AG04449 (cell line): Measurements from ENCODE around the gene SEL1L.
"Not testable (repeated sequence)": the region's sequence is repeated elsewhere in the genome, so short reads cannot be mapped to it uniquely, and the experiment has no call there.

Experiments
- CTCF ChIA-PET: fragments of 350-600 bp; formaldehyde crosslinking; extraction: SDS; loops from one replicate; lab custom pipeline; 2021; ENCODE audit warnings: antibody characterized with exemption; lab: Yijun Ruan, JAX
- POLR2A ChIA-PET: fragments of 400-600, 350-600 bp; formaldehyde crosslinking; extraction: SDS; loops from one replicate; lab custom pipeline; 2020; ENCODE audit warnings: antibody characterized with exemption, inconsistent platforms; lab: Yijun Ruan, JAX
- DNase-seq: peaks from one replicate; pipeline ENCODE4 v3.0.0-alpha.2; 2010; ENCODE audit warnings: low read depth, low spot score
- H3K4me3 ChIP-seq: 2 replicates; pipeline ENCODE4 v1.5.1; 2011; ENCODE audit warnings: low read depth, mild to moderate bottlenecking, control low read depth, low read length
- TF ChIP-seq, protein P1 (sequence below): IDR thresholded peaks from one replicate; pipeline ENCODE4 v1.5.1; 2011; ENCODE audit warnings: mild to moderate bottlenecking, moderate library complexity, low read length, control low read depth, inconsistent platforms; ENCODE audit not compliant: insufficient read depth; ENCODE audit errors: missing control alignments

SEL1L gene

DNA sequence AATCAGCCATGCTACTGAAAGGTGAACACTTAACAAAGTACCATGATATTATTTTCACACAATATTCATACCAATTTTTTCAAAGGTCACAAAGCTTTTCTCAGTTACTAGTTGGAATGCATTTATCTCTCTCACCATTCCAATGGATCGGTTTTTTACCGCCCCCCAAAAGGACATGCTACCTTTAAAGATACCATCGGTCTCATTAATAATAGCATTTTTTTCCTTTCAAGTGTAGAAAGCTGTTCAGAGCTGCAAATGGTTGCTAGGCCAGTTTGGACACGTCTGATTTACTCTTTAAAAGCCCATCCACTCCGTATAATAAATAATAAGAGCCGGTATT, 98.6 kb downstream of the SEL1L start:
- TF ChIP-seq, protein P1, sequence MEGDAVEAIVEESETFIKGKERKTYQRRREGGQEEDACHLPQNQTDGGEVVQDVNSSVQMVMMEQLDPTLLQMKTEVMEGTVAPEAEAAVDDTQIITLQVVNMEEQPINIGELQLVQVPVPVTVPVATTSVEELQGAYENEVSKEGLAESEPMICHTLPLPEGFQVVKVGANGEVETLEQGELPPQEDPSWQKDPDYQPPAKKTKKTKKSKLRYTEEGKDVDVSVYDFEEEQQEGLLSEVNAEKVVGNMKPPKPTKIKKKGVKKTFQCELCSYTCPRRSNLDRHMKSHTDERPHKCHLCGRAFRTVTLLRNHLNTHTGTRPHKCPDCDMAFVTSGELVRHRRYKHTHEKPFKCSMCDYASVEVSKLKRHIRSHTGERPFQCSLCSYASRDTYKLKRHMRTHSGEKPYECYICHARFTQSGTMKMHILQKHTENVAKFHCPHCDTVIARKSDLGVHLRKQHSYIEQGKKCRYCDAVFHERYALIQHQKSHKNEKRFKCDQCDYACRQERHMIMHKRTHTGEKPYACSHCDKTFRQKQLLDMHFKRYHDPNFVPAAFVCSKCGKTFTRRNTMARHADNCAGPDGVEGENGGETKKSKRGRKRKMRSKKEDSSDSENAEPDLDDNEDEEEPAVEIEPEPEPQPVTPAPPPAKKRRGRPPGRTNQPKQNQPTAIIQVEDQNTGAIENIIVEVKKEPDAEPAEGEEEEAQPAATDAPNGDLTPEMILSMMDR = no peak
- ChIA-PET POLR2A (no interaction called here), CTCF (interaction anchor here (0.6 to 1.2 kb wide), 3 partner anchors 18 to 165 kb away, joined by 3 read pairs; no protein-coding TSS in a partner anchor)
- no peak for DNase-seq
- H3K4me3 ChIP-seq = no peak overlapping the region

DNA sequence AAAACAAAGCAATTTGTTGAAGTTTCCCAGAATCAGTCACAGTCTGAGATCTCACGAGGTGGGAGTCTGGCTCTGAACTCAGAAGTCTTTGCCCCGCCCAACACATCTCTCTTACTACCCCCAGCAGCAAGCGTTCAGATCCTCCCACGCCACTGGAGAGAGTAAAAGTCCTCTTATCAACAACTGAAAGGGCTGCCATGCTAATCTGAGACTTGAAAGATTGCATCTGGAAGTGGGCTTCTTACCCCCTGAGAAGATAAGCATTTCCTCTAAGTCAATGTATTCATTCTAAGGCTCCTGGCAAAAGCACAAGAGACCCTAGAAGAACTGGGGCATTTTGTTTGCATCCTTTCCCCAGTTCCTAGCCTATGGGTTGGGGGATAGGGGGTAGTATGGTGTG, 99.4 kb downstream of the SEL1L start:
- POLR2A ChIA-PET = no interaction called here
- no peak for DNase-seq
- no peak overlapping the region for H3K4me3 ChIP-seq
- CTCF ChIA-PET = interaction anchor here (1.0 to 1.2 kb wide), 2 partner anchors 19 to 165 kb away, joined by 3 read pairs; no protein-coding TSS in a partner anchor
- TF ChIP-seq, protein P1 = no peak

DNA sequence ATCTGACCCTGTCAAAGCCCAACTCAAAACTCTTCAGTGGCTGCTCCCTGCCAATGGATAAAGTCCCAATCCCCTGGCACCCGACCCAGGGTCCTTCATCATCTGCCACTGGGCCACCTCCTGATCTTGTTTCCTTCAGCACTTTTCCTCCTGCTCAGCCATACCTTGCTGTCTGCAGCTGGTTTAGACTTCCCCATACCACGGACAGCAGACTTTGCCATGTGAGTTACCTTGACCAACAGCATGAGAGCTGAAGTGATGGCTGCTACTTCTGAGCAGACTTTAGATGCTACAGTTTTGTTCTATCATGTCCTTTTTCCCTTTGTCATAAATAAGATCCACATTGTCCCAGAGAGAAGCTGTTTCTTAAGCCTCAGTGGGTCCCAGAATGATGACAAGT, 100.3 kb downstream of the SEL1L start:
- no peak for DNase-seq
- TF ChIP-seq, protein P1 = no peak
- POLR2A ChIA-PET = no interaction called here
- H3K4me3 ChIP-seq = no peak overlapping the region
- CTCF ChIA-PET = interaction anchor here (1.0 kb wide), 1 partner anchor 164 kb away, joined by 3 read pairs; no protein-coding TSS in a partner anchor

DNA sequence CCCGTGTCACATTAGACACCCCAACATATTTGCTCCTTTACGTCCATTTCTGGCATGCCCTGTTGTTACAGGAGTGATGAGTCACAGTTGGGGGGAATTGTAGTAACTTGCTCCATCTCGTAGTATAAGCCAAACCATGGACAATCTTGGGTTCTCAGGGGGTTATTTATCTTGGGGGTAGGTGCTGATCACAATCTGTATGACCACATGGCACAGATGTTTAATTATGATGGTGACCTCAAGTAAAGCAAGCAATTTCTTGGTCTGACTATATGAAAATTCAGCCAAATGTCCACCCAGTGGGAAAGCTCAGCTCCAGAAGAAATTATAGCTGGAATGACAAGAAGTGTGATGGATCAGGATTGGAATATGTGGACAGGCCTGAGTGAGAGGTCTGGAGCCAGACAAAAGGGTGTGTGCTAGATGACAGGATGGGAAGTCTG, 101.4 kb downstream of the SEL1L start:
- CTCF ChIA-PET = no interaction called here
- TF ChIP-seq, protein P1 = no peak
- DNase-seq = no peak
- POLR2A ChIA-PET = no interaction called here
- no peak overlapping the region for H3K4me3 ChIP-seq

DNA sequence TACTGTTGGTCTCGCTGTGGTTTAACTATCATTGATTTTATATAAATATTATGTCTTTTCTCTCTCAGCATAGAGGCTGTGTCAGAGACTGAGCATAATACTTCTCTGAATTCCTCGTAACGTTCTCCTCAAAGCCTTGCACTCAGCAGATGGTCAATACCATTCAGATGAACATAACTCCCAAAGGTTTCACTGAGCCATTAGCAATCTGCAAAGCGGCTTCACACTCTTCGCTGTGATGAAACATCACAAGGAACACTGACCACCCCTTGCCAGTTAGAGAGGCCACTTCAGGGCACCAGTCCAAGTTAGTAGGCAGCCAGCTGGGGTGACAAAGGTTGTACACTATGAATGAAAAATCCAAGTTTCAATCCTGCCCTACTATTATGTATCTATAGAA, 103.4 kb downstream of the SEL1L start:
- ChIA-PET POLR2A (no interaction called here), CTCF (no interaction called here)
- H3K4me3 ChIP-seq = no peak overlapping the region
- TF ChIP-seq, protein P1 = no peak
- no peak for DNase-seq

DNA sequence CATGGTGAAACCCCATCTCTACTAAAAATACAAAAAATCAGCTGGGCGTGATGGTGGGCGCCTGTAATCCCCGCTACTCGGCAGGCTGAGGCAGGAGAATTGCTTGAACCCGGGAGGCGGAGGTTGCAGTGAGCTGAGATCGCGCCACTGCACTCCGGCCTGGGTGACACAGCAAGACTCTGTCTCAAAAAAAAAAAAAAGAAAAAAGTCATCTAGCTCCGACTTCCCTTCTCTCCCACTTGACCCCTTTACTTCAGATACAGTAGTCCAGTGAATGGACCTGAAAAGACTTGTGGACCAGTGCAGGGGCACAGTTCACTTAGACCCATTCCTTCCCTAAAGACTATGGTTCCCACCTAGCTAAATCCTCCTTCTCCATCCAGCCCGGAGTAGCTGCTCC, 103.9 kb downstream of the SEL1L start:
- H3K4me3 ChIP-seq, CTCF ChIA-PET, POLR2A ChIA-PET, DNase-seq: not testable (repeated sequence)

DNA sequence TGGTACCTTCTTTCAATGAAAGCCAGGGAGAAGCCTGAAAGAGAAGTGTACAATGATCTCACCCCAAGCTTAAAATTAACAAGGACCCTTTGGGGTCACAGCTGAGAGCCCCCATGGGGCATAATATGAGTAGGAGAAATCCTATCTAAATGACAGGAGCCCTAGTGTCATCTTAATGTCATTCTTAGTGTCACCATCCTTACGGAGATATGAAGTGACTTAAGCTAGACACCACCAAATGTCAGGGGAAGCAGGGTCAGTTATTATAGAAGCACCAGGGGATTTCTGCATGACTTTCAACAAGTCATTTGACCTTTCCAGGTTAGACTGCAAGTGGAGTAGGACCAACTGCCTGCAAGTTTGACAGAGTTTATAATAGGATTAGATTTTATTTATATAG, 104.6 kb downstream of the SEL1L start:
- POLR2A ChIA-PET = no interaction called here
- H3K4me3 ChIP-seq = no peak overlapping the region

More for the DNA sequence above, 104.6 kb downstream of the SEL1L start:
- no peak for DNase-seq
- TF ChIP-seq, protein P1 = no peak
- CTCF ChIA-PET = no interaction called here
